ENCODE results near the gene HIGD1C. TPM values are rescaled to one million over a fixed set of nuclear protein-coding genes. Genes with fewer than 3 reads are reported as not detected.
A peak's percentile ranks its signal among the peaks of the same experiment; 100 is the strongest.
"Not testable (repeated sequence)": the region's sequence is repeated elsewhere in the genome, so short reads cannot be mapped to it uniquely, and the experiment has no call there.

Gene HIGD1C
- total and polyA plus RNA-seq, 2 donors (not counting 1 experiment from before 2014, with no cell fraction given): not detected

GRCh38 chr12:50925920-50926319 lies 26.4 kb upstream of the HIGD1C start:
- TF ChIP-seq, protein P1, sequence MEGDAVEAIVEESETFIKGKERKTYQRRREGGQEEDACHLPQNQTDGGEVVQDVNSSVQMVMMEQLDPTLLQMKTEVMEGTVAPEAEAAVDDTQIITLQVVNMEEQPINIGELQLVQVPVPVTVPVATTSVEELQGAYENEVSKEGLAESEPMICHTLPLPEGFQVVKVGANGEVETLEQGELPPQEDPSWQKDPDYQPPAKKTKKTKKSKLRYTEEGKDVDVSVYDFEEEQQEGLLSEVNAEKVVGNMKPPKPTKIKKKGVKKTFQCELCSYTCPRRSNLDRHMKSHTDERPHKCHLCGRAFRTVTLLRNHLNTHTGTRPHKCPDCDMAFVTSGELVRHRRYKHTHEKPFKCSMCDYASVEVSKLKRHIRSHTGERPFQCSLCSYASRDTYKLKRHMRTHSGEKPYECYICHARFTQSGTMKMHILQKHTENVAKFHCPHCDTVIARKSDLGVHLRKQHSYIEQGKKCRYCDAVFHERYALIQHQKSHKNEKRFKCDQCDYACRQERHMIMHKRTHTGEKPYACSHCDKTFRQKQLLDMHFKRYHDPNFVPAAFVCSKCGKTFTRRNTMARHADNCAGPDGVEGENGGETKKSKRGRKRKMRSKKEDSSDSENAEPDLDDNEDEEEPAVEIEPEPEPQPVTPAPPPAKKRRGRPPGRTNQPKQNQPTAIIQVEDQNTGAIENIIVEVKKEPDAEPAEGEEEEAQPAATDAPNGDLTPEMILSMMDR (conservative IDR thresholded peaks at IDR 0.05 in 1 of 2, IDR thresholded peaks at IDR 0.05 in 1 of 2; ENCODE audit: low read depth in 1 of 2, low read length in 2 of 2): no peak
- TF ChIP-seq EZH2 (IDR thresholded peaks at IDR 0.05; ENCODE audit: low read length, missing control alignments): no peak
- Histone ChIP-seq H3K9me3 (ENCODE audit: control insufficient read depth, insufficient read depth, low read depth, low read length) (no peaks in the 10 kb centered on the region), H3K4me3 (replicated peaks in 1 of 4; ENCODE audit: control extremely low read depth in 1 of 4, insufficient read depth in 1 of 4, low read depth in 3 of 4, low read length in 4 of 4) (peak overlapping the region; percentile 68 to 92 (median 90)), H3K27ac (ENCODE audit: insufficient read depth, low read length) (no peak overlapping the region), H3K27me3 (ENCODE audit: control insufficient read depth, insufficient read depth, low read length) (no peaks in the 10 kb centered on the region), H3K36me3 (ENCODE audit: control insufficient read depth, insufficient read depth, low read length) (no peaks in the 10 kb centered on the region), H3K79me2 (ENCODE audit: control insufficient read depth, insufficient read depth, low read length) (peaks cover 3% of the 10 kb centered on the region), H3K4me1 (ENCODE audit: control insufficient read depth, extremely low read depth, insufficient read depth, low read length) (peaks cover 4% of the 10 kb centered on the region), H2AFZ (ENCODE audit: low read length) (no peak overlapping the region), H3K4me2 (ENCODE audit: extremely low read depth, insufficient read depth, low read length) (peak overlapping the region; percentile 76), H3K9ac (ENCODE audit: insufficient read depth, low read length) (no peak overlapping the region), H4K20me1 (ENCODE audit: control insufficient read depth, extremely low read depth, insufficient read depth, low read length) (no peaks in the 10 kb centered on the region)
- no peak for DNase-seq (ENCODE audit: low read depth in 2 of 2)

DNA sequence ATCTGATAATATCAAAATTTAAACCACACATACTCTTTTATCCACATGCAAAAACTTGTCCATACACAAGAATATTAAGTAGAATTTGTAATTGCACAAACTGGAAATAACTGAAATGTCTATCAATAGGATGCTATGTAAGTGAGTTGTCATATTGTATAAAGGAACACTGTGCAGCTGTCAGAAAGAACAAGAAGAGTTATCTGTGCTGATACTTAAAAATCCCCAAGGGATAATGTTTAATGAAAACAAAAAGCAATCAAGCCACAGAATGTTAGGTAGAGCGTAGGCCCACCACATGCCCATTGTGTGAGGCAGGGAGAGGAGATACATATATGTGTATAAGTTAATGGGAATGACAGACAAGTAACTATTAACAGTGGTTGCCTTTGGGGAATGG lies 25.9 kb upstream of the HIGD1C start:
- H3K9me3 ChIP-seq (ENCODE audit: control insufficient read depth, insufficient read depth, low read depth, low read length): no peaks in the 10 kb centered on the region
- no peak for DNase-seq (ENCODE audit: low read depth in 2 of 2)
- H3K27ac ChIP-seq (ENCODE audit: insufficient read depth, low read length): no peak overlapping the region
- no peak for TF ChIP-seq EZH2 (IDR thresholded peaks at IDR 0.05; ENCODE audit: low read length, missing control alignments)
- TF ChIP-seq, protein P1 (conservative IDR thresholded peaks at IDR 0.05 in 1 of 2, IDR thresholded peaks at IDR 0.05 in 1 of 2; ENCODE audit: low read depth in 1 of 2, low read length in 2 of 2): no peak
- no peaks in the 10 kb centered on the region for H3K36me3 ChIP-seq (ENCODE audit: control insufficient read depth, insufficient read depth, low read length)
- H3K9ac ChIP-seq (ENCODE audit: insufficient read depth, low read length): no peak overlapping the region
- peaks cover 4% of the 10 kb centered on the region for H3K4me1 ChIP-seq (ENCODE audit: control insufficient read depth, extremely low read depth, insufficient read depth, low read length)
- peak overlapping the region; percentile 68 to 92 (median 90) for H3K4me3 ChIP-seq (replicated peaks in 1 of 4; ENCODE audit: control extremely low read depth in 1 of 4, insufficient read depth in 1 of 4, low read depth in 3 of 4, low read length in 4 of 4)
- H3K4me2 ChIP-seq (ENCODE audit: extremely low read depth, insufficient read depth, low read length): peak overlapping the region; percentile 76
- peaks cover 3% of the 10 kb centered on the region for H3K79me2 ChIP-seq (ENCODE audit: control insufficient read depth, insufficient read depth, low read length)
- H2AFZ ChIP-seq (ENCODE audit: low read length): no peak overlapping the region
- H3K27me3 ChIP-seq (ENCODE audit: control insufficient read depth, insufficient read depth, low read length): no peaks in the 10 kb centered on the region
- no peaks in the 10 kb centered on the region for H4K20me1 ChIP-seq (ENCODE audit: control insufficient read depth, extremely low read depth, insufficient read depth, low read length)

DNA sequence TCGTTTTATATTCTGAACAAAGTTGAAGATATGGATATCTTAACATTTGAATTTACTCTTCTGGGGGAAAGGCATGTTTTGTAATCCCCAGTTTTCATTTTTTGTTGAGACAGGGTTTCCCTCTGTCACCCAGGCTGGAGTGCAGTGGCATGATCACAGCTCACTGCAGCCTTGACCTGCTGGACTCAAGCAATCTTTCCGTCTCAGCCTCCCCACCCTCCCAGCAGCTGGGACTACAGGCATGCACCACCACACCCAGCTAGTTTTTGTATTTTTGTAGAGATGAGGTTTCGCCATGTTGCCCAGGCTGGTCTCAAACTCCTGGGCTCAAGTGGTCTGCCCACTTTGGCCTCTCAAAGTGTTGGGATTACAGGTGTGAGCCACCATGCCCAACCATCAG lies 25.4 kb upstream of the HIGD1C start:
- not testable (repeated sequence) for H3K27ac ChIP-seq (ENCODE audit: insufficient read depth, low read length); H4K20me1 ChIP-seq (ENCODE audit: control insufficient read depth, extremely low read depth, insufficient read depth, low read length); H2AFZ ChIP-seq (ENCODE audit: low read length); H3K36me3 ChIP-seq (ENCODE audit: control insufficient read depth, insufficient read depth, low read length); H3K79me2 ChIP-seq (ENCODE audit: control insufficient read depth, insufficient read depth, low read length); H3K4me1 ChIP-seq (ENCODE audit: control insufficient read depth, extremely low read depth, insufficient read depth, low read length); H3K9ac ChIP-seq (ENCODE audit: insufficient read depth, low read length); H3K27me3 ChIP-seq (ENCODE audit: control insufficient read depth, insufficient read depth, low read length); H3K9me3 ChIP-seq (ENCODE audit: control insufficient read depth, insufficient read depth, low read depth, low read length)
- Histone ChIP-seq H3K4me3 (replicated peaks in 1 of 4; ENCODE audit: control extremely low read depth in 1 of 4, insufficient read depth in 1 of 4, low read depth in 3 of 4, low read length in 4 of 4) (peak overlapping the region; percentile 30 to 92 (median 80)), H3K4me2 (ENCODE audit: extremely low read depth, insufficient read depth, low read length) (peak overlapping the region; percentile 76)
- peak in 1 of 2 donors; percentile 23 for DNase-seq (ENCODE audit: low read depth in 2 of 2)
